Activated CD4-positive, alpha-beta T cell treated with anti-CD3 and anti-CD28 coated beads, Interleukin-2, amount 50 U/mL, for 48 hours (primary cell): Measurements from ENCODE around the gene PDE4D.
"Not testable (repeated sequence)": the region's sequence is repeated elsewhere in the genome, so short reads cannot be mapped to it uniquely, and the experiment has no call there.

ENCODE experiments used
- DNase-seq, 2 experiments: peaks; one replicate each; pipeline ENCODE4 v3.0.0-alpha.2; 2020

The PDE4D gene

DNA sequence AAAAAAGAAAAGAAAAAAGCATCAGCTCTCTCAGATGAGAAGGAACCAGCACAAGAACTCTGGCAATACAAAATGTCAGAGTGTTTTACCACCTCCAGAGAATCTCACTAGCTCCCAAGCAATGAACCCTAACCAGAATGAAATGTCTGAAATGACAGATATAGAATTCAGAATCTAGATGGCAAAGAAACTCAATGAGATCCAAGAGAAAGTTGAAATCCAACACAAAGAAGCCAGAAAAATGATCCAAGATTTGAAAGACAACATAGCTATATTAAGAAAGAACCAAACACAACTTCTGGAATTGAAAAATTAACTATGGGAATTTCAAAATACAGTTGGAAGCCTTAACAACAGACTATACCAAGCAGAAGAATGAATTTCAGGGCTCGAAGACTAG lies 396.3 kb downstream of the PDE4D start:
- no peak for DNase-seq

DNA sequence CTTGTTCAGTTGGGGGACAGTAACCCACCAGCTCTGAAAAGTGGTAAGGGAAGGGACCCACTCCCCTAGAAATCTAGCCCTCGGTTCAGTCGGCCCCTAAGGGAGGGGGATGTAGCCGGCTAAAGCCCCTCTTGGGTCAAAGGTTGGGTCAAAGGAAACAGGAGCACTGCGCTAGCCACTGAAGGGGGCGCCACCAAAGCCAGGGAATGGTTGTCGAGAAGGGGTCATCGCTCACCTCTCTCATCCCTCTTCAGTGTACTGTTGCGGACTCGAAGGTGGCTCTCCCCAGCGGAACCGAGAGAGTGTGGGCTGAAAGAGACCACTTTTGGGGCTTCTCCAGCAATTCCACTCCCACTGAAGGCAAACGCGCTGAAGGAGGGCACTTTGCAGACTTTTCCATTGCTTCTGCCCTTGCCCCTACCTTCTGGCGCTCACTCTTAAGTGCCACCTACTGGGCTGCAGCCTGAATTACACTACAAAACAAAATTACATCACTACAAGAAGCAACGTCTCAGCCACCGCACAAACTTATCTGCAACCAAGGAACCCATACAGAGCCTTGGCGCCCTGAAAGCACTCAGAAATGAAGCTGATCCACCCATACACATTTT lies 396.9 kb downstream of the PDE4D start:
- DNase-seq = peak in 1 of 2 experiments; percentile 6

DNA sequence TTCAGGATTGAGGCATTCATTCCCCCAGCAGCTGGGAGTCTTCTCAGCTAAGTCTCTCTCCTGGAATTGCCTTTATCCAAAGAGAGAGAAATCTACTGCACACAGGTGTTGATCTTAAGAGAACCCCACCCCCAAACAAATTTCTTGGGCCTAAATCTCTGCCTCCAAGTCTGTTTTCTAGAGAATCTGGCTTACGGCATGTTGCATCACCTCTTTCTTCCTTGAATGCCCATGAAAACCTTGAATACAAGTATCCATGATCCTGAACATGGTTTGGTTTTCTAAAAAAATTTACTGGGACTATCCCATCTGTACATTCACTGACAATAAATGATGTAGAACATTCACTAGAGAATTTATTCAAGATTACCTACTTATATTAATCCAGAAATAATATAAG lies 401.6 kb downstream of the PDE4D start:
- DNase-seq = no peak

DNA sequence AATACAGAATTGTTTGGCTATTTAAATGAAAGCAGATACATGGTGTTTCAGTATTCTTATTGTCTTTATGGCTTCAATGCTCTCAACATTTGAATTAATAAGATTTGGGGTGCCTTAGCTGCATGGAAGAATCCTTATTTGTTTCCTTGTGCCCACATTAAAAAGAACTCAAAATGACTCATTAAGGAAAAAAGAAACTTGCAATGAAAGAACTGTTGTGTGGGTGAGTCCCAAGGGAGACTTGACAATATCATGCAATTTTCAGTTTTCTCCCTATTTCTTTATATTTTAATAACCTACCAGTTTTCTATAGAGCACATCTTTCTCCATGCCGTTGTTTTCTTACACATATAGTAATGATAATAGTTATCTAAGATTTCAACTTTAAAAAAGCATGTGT lies 404.0 kb downstream of the PDE4D start:
- no peak for DNase-seq

DNA sequence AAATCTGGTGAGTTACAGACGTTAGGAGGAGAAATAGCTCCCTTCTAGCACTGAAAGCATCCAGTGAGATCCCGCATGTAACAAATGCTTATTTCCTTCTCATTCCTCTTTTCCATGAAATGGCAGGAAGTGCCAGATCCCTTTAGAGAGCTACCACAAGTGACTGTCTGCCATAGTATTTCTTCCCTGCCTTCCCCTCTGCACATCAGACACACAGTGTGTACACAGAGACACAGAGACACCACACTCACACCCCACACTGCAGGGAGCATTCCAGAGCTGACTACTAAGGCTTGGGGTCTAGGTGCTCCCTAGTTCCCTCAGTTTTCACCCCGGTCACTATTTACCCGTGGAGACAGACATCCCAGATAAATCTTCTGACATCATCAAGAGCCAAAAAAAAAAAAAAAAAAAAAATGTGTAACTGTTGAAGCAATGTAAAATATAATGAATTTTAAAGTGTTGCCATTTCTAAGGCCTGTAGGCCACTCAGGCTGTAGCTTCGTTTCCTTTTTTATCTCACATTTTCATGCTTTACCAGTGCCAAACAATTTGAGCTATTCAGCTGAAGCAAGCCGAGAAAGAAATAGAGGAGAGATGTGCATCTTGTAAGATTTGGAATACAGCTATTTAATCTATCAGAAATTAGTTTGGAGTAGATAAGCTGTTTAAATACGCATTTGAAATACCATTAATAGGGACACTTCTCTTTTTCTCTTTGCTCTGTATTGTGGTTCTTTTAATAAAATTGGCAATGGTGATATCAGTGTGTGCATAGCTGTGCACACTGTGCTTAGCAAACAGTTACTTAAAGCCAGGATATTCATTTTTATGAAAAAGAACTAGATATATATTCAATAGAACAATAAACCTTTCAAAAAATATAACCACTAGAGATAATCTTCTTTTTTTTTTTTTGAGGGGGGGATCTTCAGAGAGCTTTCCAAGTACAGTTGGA lies 405.5 kb downstream of the PDE4D start:
- DNase-seq = no peak

DNA sequence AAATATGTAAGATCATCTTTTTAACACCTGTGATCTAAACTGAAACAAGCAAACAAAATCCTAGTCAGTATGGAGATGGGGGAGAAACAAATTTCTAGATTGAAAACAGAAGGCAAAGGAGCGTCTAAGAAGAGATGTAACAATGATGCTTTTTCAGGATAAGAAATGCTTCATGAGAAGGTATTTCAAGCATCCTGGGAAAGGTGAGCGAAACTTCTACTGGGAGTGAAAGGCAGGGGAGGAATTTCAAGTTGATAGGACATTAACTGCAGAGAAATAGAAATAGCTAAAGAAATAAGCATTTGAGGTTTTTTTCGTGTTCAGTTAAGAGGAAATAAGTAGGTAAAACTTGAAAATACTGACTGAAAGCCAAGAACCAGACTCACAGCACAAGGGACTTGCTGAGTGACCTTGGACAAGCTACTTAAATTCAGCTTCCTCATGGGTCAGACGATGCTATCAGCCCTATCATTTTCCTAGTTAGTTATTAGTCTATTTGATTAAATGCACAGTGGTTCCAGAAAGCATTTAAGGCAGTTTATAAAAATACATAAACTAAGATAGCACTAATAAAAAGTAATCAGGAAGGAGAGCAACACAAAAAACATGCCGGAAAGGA lies 406.3 kb downstream of the PDE4D start:
- DNase-seq = no peak

DNA sequence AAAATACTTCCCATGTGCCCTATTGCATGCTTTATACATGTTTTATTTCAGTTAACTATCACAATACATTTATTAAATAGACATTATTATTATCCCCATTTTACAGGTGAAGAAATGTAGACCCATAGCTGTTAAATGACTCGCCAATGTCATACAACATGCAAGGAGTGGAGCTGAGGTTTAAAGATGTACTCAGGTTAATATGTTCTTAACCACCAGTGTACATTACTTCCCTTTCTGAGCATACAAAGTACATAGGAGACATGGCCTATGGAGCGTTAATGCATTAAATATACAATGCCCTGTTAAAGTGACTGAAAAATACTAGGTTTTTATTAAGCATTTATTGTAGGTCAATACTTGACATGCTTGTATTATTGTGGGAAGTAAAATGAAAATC lies 407.0 kb downstream of the PDE4D start:
- DNase-seq = no peak

DNA sequence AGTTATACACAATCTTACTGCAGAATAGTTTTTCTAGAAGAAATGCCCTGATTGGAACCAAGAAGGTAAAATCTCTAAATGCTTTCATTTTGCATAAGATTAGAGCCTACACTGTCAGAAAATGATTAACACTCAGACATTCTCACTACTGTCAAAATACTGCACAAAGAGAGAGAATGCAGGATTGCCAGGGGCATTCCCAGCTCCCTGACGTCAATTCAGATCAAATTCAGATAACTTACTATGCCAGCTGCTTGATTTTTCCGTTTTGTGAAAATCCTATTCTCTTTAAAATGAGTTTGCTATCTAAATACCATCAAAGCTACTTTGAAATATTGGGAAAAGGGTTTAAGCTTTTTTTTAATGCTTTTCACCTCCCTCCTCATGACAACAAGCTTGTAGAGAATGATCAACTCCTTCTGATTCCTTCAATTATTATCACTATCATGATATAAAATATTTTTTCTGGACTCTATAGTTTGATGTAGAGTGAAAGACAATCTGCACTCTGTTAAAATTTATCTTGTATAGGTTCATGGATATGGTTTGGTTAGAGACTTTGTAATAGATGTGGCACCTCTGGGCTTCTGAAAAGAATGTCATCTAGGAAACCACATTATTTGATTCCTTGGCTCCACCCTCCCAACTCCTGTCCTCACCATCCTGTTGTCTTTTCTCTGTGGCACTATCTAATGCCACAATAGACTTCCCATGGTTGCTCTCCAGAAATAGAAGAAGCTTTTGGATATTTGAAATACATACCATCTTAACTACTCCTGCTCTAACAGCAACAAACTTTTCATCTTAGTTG lies 407.7 kb downstream of the PDE4D start:
- DNase-seq = peak in 1 of 2 experiments; percentile 10

DNA sequence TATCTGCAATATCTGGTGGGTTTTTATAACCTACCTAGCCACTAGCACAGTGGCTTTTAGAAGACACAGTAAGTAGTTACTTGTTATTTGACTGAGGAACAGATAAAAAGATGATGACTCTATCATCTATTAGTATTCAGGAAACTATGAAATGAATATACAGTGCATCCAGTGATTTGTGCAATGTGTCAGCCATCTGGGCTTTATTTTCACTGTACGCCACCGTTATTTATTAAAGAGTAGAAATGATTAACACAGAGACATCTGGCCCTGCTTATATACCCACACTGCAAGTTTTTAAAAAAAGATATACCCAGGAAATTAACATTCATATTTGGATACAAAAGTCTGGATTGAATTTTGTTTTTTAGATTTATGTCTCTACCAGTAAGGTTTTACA lies 408.4 kb downstream of the PDE4D start:
- no peak for DNase-seq

DNA sequence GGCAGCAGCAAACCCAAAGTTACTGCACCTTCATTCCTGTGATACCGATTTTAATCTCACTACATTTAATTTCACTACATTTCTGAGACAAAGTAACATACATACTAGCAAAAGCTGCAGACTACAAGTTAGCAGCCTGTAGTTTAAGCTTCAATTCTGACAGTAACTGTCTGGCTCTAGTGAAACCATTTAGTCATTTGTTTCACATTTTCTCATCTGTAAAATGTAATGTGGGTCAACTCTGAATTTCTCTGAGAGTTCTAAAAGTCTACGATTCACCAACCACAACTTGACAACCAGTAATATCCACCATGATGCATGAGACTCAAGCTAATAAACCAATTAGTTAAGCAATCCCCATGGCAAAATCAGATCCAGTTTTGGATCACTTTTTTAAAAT lies 408.9 kb downstream of the PDE4D start:
- no peak for DNase-seq

DNA sequence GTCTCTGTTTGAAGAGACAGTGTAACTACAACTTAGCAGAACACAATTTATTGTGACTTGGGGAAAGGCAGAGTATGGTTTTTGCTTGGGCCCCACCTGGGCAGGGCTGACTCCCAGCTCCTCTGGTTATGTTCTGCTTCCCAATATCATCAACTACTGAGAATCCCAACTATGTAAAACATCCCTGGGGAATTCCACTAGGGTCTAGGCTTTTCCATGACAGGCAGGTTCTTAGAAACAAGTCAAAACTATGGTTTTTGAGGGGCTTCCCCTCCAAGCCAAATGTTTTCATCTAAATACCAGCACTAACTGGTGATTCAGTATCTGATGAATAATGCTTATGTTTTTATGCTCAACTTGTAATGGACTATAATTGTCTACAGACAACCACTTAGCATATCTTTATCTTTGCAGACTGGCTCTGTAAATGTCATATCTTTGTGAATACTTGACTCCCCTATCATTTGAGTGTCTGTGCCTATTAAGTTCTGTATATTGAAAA lies 409.5 kb downstream of the PDE4D start:
- no peak for DNase-seq

DNA sequence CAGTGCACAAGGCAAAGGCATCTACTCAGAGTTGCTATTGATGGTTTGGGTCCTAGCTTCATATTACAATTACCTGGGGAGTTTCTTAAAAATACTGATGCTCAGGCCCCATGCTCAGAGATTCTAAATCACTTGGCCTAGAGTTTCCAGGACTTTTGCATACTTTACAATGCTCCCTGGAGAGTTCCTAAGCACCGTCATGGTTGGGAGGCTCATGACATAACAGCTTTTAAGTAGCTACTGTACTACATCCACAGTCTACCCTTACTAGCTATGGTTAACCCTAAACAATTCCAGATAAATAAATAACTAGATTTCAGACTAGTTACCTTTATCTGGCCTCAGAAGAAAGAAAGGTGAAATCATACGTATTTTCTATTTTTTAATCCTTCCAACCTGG lies 414.4 kb downstream of the PDE4D start:
- DNase-seq = no peak

DNA sequence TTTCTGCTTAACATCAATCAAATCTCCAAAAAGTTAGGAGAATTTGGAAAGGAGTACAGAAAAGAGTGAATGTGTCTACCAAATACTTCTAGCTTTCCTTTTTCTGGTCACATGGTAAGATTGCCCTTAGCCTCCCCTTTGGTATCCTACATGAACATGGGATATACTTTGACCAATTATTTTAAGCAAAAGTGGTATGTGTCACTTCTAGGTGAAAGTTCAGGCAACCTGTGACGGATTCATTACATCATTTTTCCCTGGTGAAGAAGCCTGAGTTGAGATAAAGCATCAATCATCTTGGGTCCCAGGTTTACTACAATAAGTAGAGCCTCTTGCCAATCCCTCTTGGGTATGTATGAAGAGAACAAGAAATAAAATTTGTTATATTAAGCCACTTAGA lies 419.2 kb downstream of the PDE4D start:
- DNase-seq = no peak

DNA sequence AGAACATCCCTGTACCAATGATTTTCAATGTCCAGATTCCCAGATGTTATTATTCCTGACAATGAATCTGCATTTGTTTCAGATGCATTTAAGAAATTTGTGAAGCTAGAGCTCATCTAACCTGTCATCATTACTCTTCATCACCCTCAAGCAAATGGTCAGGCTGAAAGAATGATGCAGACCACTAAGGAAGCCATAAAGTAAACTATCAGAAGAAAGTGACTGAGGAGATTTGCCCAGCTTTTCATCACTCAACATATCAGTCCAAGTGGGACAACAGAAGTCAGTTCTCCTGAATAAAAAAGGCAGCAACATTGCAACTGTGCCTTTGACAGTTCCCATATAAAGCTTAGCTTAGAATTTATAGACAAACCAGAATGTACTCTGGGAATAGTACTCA lies 419.9 kb downstream of the PDE4D start:
- DNase-seq = no peak

DNA sequence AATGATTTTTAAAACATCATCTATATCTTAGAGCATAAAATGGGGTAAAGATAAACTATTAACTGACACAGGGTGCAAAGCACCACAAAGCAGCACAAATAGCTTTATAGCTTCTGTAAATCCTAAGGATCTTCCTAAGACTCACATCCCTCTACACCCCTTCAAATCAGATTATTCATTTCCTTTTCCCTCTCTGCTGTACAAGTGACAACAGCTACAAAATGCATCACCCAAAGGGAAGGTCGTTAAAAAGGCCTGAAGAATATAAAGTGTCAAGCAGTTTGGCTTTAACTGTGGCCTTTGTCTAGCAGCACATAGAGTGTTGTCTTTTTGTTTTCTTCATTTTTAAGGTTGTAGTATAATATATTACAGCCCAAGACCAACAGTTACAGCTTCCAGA lies 422.1 kb downstream of the PDE4D start:
- no peak for DNase-seq

DNA sequence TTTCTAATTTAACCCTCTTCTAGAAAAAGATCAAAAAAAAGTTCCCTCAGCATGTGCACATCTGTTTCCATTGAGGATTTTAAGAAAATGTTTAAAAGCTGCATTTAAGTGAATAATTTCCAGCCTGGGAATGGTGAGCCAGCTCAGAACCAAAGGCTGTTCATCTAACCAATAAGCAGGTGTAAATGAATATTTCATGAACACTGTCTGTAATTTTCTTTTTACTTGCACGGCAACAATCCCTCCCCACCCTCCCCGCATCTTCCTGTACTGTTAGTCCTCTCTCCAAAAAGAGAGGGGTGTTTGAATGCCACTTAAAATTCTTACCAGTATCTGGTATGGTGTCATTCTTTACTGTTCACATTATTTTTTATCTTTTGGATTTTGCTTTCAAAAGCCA lies 425.6 kb downstream of the PDE4D start:
- DNase-seq = no peak

DNA sequence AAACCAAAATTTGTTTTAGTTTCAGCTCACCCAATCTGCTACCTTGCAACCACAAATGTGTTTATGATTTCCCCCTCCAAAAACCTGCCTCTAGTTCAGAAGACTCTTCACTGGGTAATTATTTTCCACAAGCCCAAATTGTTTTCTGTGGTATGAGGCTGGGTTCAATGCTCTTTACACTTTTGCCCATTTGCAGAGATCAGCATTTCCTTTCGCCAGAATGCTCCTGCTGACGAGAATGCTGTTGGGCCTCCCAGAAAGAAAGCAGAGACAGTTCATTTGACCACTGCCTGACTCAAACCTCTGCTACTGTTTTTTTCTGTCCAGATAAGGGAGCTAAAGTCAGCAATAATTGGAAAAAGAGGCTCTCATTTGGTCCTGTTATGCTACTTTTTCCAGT lies 427.3 kb downstream of the PDE4D start:
- no peak for DNase-seq

DNA sequence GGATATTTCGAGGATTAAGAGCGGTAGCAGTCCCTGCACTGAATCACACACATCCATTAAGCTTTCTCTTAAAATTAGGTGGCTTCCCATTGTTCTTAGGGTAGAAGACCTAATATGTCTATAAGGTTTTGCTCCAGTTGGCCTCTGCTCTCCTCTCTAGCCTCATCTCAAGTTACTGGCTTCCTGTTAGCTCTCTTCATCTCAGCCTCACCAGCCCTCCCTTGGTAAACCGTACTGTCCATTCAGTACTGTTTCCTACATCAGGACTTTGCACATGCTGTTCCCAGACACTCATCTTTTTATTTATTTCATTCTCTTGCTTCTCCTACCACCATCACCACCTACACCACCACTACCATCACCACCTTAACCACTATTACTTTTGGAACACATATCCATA lies 428.6 kb downstream of the PDE4D start:
- no peak for DNase-seq

DNA sequence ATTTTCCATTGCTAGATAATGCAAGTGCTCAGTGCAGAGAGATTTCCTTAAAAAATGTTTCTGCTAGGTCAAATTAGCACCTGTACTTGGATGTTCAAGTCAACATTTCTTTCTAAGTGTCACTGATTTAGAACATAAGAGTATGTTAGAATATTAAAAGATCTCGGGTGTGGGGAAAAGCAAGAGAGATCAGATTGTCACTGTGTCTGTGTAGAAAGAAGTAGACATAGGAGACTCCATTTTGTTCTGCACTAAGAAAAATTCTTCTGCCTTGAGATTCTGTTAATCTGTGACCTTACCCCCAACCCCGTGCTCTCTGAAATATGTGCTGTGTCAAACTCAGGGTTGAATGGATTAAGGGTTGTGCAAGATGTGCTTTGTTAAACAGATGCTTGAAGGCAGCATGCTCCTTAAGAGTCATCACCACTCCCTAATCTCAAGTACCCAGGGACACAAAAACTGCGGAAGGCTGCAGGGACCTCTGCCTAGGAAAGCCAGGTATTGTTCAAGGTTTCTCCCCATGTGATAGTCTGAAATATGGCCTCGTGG lies 429.8 kb downstream of the PDE4D start:
- not testable (repeated sequence) for DNase-seq

DNA sequence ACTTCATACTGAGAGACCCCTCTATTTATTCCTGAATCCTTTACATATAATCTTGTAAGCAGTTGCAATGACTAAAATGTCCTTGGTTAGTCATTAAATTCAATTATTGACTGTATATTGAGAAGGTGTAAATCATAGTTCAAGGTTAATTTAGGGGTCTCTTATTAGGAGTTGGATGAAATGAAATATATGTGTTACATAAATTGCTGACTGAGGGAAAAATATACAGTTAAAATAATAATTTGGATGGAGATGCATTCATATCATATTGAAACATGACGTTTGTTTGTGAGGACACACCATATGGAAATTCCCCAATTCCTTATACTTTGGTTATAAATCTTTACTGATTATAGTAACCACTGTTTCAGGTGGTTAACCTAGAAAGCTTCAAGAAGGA lies 430.6 kb downstream of the PDE4D start:
- no peak for DNase-seq

DNA sequence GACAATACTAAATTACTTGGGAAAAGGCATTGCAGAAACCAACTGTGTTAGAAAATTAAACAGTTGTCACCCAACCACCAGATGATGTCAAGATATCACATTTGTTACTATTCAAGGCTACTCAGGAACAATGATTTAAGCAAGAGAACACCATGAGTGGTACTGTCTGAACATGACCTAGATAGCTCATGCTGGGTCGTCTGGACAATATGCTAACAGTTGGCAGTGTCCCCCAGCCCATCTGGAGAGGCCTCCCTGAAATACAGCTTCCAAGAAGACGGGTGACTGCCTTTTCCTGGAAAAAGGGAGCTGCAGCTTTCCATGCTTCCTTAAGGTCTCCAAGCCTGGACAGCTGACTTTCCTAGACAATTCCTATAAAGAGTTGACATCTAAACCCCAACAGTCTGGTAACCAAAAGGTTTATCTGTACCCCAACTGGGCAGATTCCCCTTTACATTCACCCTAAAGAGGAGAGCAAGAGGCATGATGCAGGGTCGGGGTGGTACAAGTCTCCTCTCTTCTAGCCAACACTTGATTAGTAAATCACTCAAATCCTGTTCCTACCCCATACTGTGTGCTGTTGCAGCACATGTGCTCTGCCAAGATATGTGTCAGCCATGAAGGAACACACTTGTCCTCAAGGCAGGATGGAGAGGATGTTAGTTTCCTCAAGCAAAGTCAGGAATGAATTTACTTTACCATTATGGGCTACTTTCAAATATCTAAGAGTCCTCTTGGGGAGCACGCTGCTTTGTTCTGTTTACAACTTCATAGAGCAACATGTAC lies 433.0 kb downstream of the PDE4D start:
- no peak for DNase-seq
